OCI-M2 (cell line): ENCODE results near the gene FCN1.

Experiments used
- DNase-seq: peaks from one replicate; lab custom pipeline; 2025; ENCODE audit not compliant: unreplicated experiment; lab: John Stamatoyannopoulos, UW

FCN1 gene

GRCh38 chr9:134894136-134894860 lies 23.4 kb downstream of the FCN1 start:
- DNase-seq, result no peak

DNA sequence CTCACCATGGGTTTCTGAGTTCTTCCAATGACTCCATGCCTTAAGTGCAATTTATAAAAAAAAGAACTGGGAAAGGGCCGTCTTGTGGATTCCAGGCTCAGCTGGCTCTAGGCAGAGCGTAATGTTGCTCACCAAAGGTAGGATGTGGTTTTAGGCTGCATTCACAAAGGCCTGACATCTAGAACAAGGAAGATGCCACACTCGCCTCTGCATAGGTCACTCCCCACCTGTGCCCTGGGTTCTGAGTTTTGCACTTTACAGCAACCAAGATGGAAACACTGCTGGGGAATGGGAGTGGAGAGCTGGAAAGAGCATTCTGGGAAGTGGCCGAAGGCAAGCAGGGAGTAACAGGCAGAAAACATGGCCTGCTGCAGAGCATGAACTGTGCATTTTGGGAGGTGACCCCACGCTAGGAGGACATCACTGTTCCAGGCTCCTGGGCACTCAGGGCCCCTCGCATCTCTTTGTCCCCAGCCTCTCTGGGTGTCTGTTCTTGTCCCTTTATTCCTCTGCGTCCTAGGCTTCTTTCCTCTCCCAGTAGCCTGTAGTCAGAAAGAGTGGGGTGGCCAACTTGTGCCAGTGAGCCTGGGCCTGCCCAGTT lies 24.8 kb downstream of the FCN1 start:
- no peak for DNase-seq

DNA sequence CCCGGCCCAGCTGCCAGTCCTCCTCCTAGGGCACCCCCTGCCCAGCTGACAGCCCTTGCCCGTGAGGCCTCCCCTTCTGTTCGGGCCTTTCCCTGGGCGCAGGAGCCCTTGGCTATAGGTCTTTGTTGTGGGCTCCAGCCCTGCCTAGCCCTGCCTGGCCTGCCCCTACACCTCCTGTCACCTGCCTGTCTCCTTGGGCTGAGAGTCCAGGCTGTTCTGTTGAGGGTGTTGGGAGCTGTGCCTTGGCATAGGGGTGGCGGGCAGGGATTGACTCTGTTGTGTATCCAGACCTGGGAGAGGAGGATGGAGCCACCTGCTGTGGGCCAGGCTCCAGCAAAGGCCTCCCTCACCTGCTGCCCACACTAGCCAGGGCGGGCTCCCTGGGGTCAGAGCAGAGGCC lies 25.5 kb downstream of the FCN1 start:
- DNase-seq, result no peak

GRCh38 chr9:134891713-134892112 lies 26.0 kb downstream of the FCN1 start:
- DNase-seq, result no peak

GRCh38 chr9:134891053-134891452 lies 26.7 kb downstream of the FCN1 start:
- DNase-seq, result no peak

DNA sequence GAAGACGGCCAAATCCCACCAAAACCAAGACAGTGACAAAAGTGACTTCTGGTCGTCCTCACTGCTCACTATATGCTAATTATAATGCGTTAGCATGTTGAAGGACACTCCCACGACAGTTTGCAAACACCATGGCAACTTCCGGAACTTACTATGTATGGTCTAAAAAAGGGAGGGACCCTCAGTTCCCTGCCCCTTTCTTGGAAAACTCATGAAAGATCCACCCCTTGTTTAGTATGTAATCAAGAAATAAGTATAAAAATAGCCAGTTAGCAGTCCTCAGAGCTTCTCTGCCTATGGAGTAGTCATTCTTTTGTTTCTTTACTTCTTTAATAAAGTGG lies 27.6 kb downstream of the FCN1 start:
- DNase-seq, result no peak

GRCh38 chr9:134889386-134890154 lies 28.1 kb downstream of the FCN1 start:
- no peak for DNase-seq

- no peak for DNase-seq
Measured at GRCh38 chr9:134888603-134889190, 29.0 kb downstream of the FCN1 start.

DNA sequence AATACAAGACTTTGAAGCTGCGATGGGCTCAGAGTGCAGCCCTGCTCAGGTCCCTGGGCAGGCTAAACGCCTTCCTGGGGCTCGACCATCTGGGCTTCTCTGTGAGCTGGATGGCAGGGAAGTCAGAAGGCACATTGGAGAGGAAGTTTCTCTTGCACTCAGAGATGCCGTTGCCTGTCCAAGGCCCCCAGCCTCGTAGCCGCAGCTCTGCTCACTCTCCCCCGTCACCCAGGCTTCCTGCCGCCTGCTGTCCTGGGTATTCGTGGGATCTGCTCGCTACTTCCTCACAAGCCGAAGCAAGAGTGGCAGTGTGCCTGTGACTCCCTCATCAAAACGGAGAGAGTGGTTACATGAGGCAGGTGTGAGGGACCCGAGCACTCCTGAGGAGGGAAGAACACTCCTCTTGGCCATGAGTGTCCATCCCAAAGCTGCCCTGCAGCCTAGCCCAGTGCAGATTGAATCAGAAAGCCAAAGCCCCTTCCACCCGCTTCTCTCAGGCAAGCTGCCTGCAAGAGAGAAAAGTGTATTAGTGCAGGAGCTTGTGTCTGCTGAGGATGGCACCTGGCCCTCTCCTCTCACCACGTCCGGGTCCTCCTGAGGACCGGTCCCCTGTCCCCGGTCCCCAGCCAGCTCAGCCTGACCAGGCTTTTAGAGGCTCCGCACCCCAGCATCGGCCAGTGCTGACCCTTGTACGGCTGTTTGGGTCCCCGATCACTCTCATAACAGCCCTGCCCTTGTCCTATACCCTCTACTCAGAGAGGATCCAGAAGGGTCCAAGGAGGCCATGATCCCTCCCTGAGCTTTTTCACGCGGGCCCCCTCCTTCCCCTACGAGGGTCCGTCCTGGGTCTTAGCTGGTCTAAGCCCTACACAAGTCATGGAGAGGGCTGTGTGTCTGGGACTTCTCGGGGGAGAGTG lies 29.8 kb downstream of the FCN1 start:
- DNase-seq, result no peak

- DNase-seq, result no peak
Measured at GRCh38 chr9:134887219-134887618, 30.5 kb downstream of the FCN1 start.

DNA sequence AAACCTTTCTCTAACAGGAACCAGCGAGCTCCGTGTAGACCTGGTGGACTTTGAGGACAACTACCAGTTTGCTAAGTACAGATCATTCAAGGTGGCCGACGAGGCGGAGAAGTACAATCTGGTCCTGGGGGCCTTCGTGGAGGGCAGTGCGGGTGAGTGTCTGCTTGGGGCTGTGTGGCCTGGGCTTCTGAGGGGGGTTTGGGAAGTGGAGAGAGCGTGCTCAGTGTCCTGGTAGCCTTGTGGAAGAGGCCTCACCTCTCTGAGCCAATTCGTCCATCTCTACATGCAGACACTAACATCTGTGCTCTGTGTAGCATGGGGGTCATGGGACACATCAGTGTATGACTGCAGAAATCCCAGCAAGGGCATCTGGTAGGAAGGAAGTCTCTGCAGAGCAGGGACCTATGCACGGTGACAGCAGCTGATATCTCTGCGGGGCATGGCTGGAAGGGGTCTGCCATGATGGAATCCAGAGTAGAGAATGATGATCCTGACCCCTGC lies 31.2 kb downstream of the FCN1 start:
- no peak for DNase-seq

DNA sequence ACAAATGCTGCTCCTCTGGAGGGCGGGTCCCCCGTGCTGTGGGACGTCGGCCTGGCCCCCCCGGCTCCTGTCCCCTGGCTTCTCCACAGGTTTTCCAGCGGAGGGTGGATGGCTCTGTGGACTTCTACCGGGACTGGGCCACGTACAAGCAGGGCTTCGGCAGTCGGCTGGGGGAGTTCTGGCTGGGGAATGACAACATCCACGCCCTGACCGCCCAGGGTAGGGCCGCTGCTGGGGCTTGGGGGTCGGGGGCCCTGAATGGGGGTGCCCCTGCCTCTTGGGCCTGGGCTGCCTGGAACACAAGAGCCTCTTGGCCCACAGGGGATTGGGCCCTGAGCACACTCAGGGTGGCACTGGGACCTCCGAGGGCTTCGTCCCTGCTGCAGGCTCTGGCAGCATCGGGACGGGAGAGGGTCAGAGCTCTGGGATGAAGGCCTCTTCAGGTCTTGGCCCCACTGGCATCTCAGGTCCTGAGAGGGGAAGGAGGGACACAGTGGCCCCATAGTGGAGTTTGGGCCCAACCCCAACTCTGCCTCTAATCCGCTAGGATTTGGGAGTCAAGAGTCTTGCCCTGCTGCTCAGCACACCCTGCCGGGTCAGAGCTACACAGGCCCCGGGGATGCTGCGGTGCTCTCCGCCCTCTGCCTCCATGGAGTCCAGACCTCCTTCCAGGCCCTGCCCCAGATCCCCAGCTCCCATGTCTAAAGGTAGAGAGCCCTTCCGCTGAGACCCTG lies 31.9 kb downstream of the FCN1 start:
- no peak for DNase-seq

GRCh38 chr9:134885001-134885678 lies 32.6 kb downstream of the FCN1 start:
- no peak for DNase-seq

GRCh38 chr9:134884492-134884891 lies 33.2 kb downstream of the FCN1 start:
- no peak for DNase-seq

DNA sequence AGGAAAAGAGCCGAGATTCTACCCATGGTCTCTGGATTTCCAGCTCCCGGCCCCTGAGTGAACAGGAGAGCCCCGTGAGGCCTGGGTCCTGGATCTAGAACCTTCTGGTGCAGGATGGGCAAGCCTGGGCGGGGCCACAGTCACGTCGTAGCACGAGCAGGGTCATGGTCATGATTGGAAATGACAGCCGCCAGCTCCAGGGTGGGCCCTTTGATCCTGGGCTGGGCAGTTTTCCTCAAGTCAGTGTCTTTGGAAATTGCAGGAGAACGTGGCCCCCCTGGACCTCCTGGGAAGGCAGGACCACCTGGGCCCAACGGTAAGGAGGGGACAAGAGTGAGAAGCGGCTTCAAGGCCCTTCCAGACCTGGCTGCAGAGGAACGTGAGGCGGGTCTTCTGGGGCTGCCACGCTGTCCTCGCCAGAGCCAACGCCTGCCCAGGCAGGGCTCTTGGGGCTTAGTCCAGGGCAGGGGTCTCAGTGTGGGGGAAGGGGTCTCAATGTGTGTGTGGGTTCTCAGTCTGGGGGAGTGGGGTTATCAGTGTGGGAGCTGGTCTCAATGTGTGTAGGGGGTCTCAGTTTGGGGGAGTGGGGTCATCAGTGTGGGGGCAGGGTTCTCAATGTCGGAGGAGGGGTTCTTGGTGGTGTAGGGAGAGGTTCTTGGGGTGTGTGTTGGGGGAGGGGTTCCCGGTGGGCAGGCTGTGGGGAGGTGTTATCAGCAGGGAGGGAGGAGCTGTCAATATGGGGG lies 34.5 kb downstream of the FCN1 start:
- DNase-seq, result no peak

DNA sequence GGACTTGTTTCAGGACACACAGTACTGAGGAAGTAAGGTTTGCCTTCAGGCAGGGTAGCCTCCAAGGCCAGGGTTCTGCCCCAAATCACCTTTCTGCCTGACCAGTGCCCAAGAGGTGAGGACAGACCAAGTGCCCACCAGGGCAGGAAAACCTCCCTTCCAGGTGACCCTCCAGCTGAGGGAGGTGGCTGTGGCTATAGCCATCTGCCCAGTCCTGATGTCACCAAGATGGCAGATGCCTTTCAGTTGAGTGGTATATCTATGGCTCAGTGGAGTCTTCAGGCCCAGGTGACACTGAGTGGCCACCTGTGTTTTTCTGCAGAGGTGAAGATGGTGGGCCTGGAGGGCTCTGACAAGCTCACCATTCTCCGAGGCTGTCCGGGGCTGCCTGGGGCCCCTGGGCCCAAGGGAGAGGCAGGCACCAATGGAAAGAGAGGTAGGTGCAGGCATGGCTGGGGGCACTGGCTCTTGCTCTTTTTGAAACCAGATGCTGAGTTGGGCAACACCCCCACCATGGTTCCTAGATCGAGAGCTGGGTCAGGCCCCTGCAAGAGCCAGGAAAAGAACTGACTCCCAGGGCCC lies 35.4 kb downstream of the FCN1 start:
- DNase-seq, result no peak

- DNase-seq, result no peak
Measured at GRCh38 chr9:134881313-134881670, 36.4 kb downstream of the FCN1 start.

DNA sequence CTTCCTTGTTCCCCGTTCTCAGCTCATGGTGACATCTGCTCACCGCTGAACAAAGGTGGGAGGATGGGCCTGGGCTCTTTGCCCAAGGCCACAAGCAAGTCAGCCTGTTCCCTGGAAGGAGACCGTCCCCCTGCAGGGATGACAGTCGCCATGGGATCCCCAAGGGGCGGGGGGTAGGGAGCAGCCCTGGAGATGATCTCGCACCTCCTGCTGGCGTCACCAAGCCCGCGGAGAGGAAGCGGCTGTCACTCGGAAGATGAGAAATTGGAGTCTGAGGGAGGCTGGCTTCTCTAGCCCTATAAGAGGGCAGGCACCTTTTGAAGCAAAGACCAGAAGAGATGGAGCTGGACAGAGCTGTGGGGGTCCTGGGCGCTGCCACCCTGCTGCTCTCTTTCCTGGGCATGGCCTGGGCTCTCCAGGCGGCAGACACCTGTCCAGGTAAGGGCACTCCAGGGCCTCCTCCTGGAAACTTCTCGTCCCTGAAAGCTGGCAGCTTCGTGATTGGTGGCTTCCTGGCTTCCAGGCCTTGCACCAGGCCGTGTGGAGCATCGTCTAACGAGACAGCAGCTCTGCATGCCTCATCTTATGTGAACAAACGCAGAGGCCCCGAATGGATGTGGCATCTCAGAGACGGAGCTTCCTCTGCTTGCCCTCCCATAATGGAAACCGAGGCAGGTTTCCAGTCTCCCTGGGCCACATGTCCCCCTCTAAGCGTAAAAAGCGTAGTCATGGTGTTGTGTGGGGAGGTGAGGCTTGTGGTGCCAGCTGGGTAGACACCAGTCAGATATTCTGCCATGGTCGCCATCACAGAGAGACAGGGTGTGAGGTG lies 37.0 kb downstream of the FCN1 start, which contains the start of gene FCN2:
FCN2 (plus strand) TSS at position 327 of the 829 bp plus-strand sequence; CDS start at position 339, 12 bp downstream.
- DNase-seq, result no peak
